H9 (cell line): Measurements from ENCODE around the gene SCNN1G. TPM values are rescaled to one million over a fixed set of nuclear protein-coding genes. Genes with fewer than 3 reads are reported as not detected.

Source experiments
- DNase-seq: peaks from one replicate; pipeline ENCODE4 v3.0.0-alpha.2; 2017
- H2AFZ ChIP-seq: one replicate; pipeline ENCODE4 v1.6.1; 2013; ENCODE audit warnings: mild to moderate bottlenecking, low read length, control low read depth, moderate library complexity
- H2AK5ac ChIP-seq: 2 replicates; pipeline ENCODE4 v1.6.1; 2013; ENCODE audit warnings: low read length, control low read depth, mixed read lengths; ENCODE audit not compliant: insufficient read length
- H2BK120ac ChIP-seq: one replicate; pipeline ENCODE4 v1.6.1; 2013; ENCODE audit warnings: low read depth, mild to moderate bottlenecking, low read length, control low read depth, inconsistent platforms; ENCODE audit not compliant: poor library complexity, severe bottlenecking
- H2BK12ac ChIP-seq: 2 replicates; pipeline ENCODE4 v1.6.1; 2013; ENCODE audit warnings: low read length, control low read depth, mixed read lengths, low read depth; ENCODE audit not compliant: insufficient read length
- H2BK15ac ChIP-seq: 2 replicates; pipeline ENCODE4 v1.6.1; 2013; ENCODE audit warnings: low read depth, low read length, control low read depth
- H2BK20ac ChIP-seq: one replicate; pipeline ENCODE4 v1.6.1; 2013; ENCODE audit warnings: low read depth, mild to moderate bottlenecking, low read length, control low read depth, inconsistent platforms; ENCODE audit not compliant: poor library complexity, severe bottlenecking
- H2BK5ac ChIP-seq: 2 replicates; pipeline ENCODE4 v1.6.1; 2013; ENCODE audit warnings: low read length, control low read depth, mixed read lengths; ENCODE audit not compliant: insufficient read length
- H3K14ac ChIP-seq: 2 replicates; pipeline ENCODE4 v1.6.1; 2013; ENCODE audit warnings: low read length, control low read depth; ENCODE audit not compliant: insufficient read depth
- H3K18ac ChIP-seq: 2 replicates; pipeline ENCODE4 v1.6.1; 2013; ENCODE audit warnings: low read depth, mild to moderate bottlenecking, mixed read lengths, low read length, control low read depth; ENCODE audit not compliant: insufficient read length
- H3K23ac ChIP-seq: 2 replicates; pipeline ENCODE4 v1.6.1; 2013; ENCODE audit warnings: low read length, control low read depth, mixed read lengths, low read depth; ENCODE audit not compliant: insufficient read length
- H3K23me2 ChIP-seq: 2 replicates; pipeline ENCODE4 v1.6.1; 2013; ENCODE audit warnings: low read depth, mild to moderate bottlenecking, mixed read lengths, low read length, control low read depth; ENCODE audit not compliant: insufficient read length, poor library complexity, severe bottlenecking
- H3K27ac ChIP-seq: 2 replicates; pipeline ENCODE4 v1.5.1; 2013; ENCODE audit warnings: low read length, control low read depth, mixed read lengths, low read depth; ENCODE audit not compliant: insufficient read length
- H3K27me3 ChIP-seq: 2 replicates; pipeline ENCODE4 v1.6.1; 2013; ENCODE audit warnings: low read length, control low read depth, inconsistent platforms; ENCODE audit not compliant: insufficient read depth
- H3K4ac ChIP-seq: 2 replicates; pipeline ENCODE4 v1.6.1; 2013; ENCODE audit warnings: low read depth, mild to moderate bottlenecking, control low read depth, inconsistent platforms, low read length, moderate library complexity
- H3K4me1 ChIP-seq: 2 replicates; pipeline ENCODE4 v1.6.1; 2013; ENCODE audit warnings: low read length, control low read depth, inconsistent platforms; ENCODE audit not compliant: insufficient read depth
- H3K4me2 ChIP-seq: 2 replicates; pipeline ENCODE4 v1.6.1; 2013; ENCODE audit warnings: low read length, control low read depth, mixed read lengths; ENCODE audit not compliant: insufficient read length, insufficient read depth
- H3K56ac ChIP-seq: 2 replicates; pipeline ENCODE4 v1.6.1; 2013; ENCODE audit warnings: low read depth, mild to moderate bottlenecking, mixed read lengths, low read length, control low read depth; ENCODE audit not compliant: insufficient read length
- H3K79me1 ChIP-seq: 2 replicates; pipeline ENCODE4 v1.6.1; 2013; ENCODE audit warnings: low read depth, mild to moderate bottlenecking, moderate library complexity, low read length, control low read depth, inconsistent platforms; ENCODE audit not compliant: insufficient read depth, poor library complexity, severe bottlenecking
- H3K79me2 ChIP-seq: 2 replicates; pipeline ENCODE4 v1.6.1; 2013; ENCODE audit warnings: low read length, control low read depth, inconsistent platforms; ENCODE audit not compliant: insufficient read depth
- H3K9ac ChIP-seq: 2 replicates; pipeline ENCODE4 v1.6.1; 2013; ENCODE audit warnings: low read length, control low read depth, mixed read lengths; ENCODE audit not compliant: insufficient read length; ENCODE audit errors: extremely low read depth
- H3K9me3 ChIP-seq: one replicate; pipeline ENCODE4 v1.6.1; 2013; ENCODE audit warnings: low read depth, low read length, inconsistent platforms; ENCODE audit not compliant: control insufficient read depth
- H3T11ph ChIP-seq: one replicate; pipeline ENCODE4 v1.6.1; 2013; ENCODE audit warnings: mild to moderate bottlenecking, low read length, control low read depth, inconsistent platforms
- H4K20me1 ChIP-seq: one replicate; pipeline ENCODE4 v1.6.1; 2013; ENCODE audit not compliant: control insufficient read depth, insufficient read length, insufficient read depth
- H4K5ac ChIP-seq: 2 replicates; pipeline ENCODE4 v1.6.1; 2013; ENCODE audit warnings: low read depth, mild to moderate bottlenecking, mixed read lengths, low read length, control low read depth; ENCODE audit not compliant: insufficient read length
- H4K8ac ChIP-seq: replicated peaks from 2 replicates; pipeline ENCODE4 v1.6.1; 2013; ENCODE audit warnings: low read length, control low read depth, mixed read lengths, low read depth; ENCODE audit not compliant: insufficient read length
- H4K91ac ChIP-seq: 2 replicates; pipeline ENCODE4 v1.6.1; 2013; ENCODE audit warnings: low read depth, mild to moderate bottlenecking, moderate library complexity, mixed read lengths, low read length, control low read depth; ENCODE audit not compliant: insufficient read length
- H3K27ac Mint-ChIP-seq, 3 experiments: 2 replicates in 2 of 3; 3 replicates in 1 of 3; pipeline ENCODE4 v1.8.0; 2020 to 2021; ENCODE audit warnings: mixed read lengths in 3 of 3, mild to moderate bottlenecking in 1 of 3, moderate library complexity in 1 of 3
- H3K27me3 Mint-ChIP-seq: 2 replicates; pipeline ENCODE4 v1.8.0; 2021; ENCODE audit warnings: low read depth, mild to moderate bottlenecking, moderate library complexity, mixed read lengths
- H3K36me3 Mint-ChIP-seq, 3 experiments: 2 replicates in 2 of 3; 3 replicates in 1 of 3; pipeline ENCODE4 v1.8.0; 2020 to 2021; ENCODE audit warnings: low read depth in 3 of 3, mixed read lengths in 3 of 3; ENCODE audit not compliant: insufficient read depth in 1 of 3
- H3K4me1 Mint-ChIP-seq, 2 experiments: 2 replicates each; pipeline ENCODE4 v1.8.0; 2020; ENCODE audit warnings: mixed read lengths in 2 of 2
- H3K4me3 Mint-ChIP-seq, 2 experiments: 2 replicates in 1 of 2; 3 replicates in 1 of 2; pipeline ENCODE4 v1.8.0; 2020 to 2021; ENCODE audit warnings: mild to moderate bottlenecking in 2 of 2, mixed read lengths in 2 of 2, moderate library complexity in 1 of 2
- H3K9me3 Mint-ChIP-seq, 2 experiments: 2 replicates in 1 of 2; 3 replicates in 1 of 2; pipeline ENCODE4 v1.8.0; 2020; ENCODE audit warnings: mild to moderate bottlenecking in 2 of 2, mixed read lengths in 2 of 2, moderate library complexity in 1 of 2
- CTCF ChIP-seq: fragments of 200-600 bp; sonication (generic); conservative IDR thresholded peaks from 3 replicates; pipeline ENCODE4 v1.8.0; 2021; ENCODE audit warnings: antibody characterized with exemption, mild to moderate bottlenecking
- WGBS: extraction: QIAGEN DNeasy Blood & Tissue Kit; methylation state at CpG from one replicate; pipeline ENCODE4 v1.1.7; 2013; ENCODE audit warnings: missing lambda C conversion rate, low lambda C conversion rate, mixed read lengths; ENCODE audit not compliant: insufficient read length; ENCODE audit errors: extremely low coverage; 5-methylcytosine and 5-hydroxymethylcytosine counted together
- total RNA-seq: library from RNA; stranded (reverse); gene quantifications from 2 replicates; pipeline ENCODE4 v1.2.1, GENCODE V29; 2021

Gene SCNN1G
- total RNA-seq, 1 experiment from 2014 or later, result 0.74 TPM

DNA sequence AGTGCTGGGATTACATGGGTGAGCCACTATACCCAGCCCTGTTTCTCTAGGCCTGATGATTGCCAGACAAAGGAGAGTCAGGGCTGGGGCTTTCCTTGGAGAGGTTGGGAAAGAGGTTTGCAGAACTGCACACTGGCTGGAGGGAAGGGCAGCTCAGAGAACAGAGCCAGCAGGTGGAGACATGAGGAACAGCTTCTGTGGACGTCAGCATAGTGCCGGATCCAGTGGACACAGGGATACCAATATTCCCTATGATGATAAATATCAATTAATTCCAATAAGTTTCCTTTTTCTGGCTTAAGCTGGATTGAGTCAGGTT is 76.3 kb downstream of the SCNN1G start:
- no peak overlapping the region; a peak in 1 of 7 replicates for H3K27ac Mint-ChIP-seq
- Histone ChIP-seq H4K5ac (no peak overlapping the region), H3T11ph (no peak overlapping the region), H3K9me3 (no peaks in the 10 kb centered on the region), H3K18ac (no peak overlapping the region), H3K56ac (no peak overlapping the region), H3K79me2 (no peaks in the 10 kb centered on the region), H3K4me2 (no peak overlapping the region), H4K8ac (no peak overlapping the region), H2BK20ac (no peak overlapping the region), H2BK5ac (no peak overlapping the region), H2BK15ac (no peak overlapping the region), H3K27ac (no peak overlapping the region), H3K79me1 (no peaks in the 10 kb centered on the region), H3K27me3 (no peaks in the 10 kb centered on the region), H4K20me1 (no peaks in the 10 kb centered on the region), H2BK120ac (no peak overlapping the region), H3K4me1 (no peaks in the 10 kb centered on the region), H3K9ac (no peak overlapping the region), H2BK12ac (no peak overlapping the region), H2AFZ (no peak overlapping the region), H4K91ac (no peak overlapping the region), H3K23ac (no peak overlapping the region), H3K23me2 (no peaks in the 10 kb centered on the region), H3K4ac (no peak overlapping the region), H2AK5ac (no peak overlapping the region), H3K14ac (no peak overlapping the region)
- no CpG with 5 or more reads among the region's 2 CpGs for WGBS
- H3K4me3 Mint-ChIP-seq, result no peak overlapping the region
- no peaks in the 10 kb centered on the region; a peak in 1 of 5 replicates for H3K9me3 Mint-ChIP-seq
- H3K36me3 Mint-ChIP-seq, result no peaks in the 10 kb centered on the region
- DNase-seq, result no peak
- no peaks in the 10 kb centered on the region for H3K4me1 Mint-ChIP-seq
- H3K27me3 Mint-ChIP-seq, result peaks cover 5% of the 10 kb centered on the region
- TF ChIP-seq CTCF, result no peak

Other genes starting within 250 kb of the SCNN1G start
- gene USP31, start 33.3 kb upstream of the SCNN1G start, total RNA-seq, result 14.5 and 16.1 TPM in 2 replicates
- 0.11 and 0.35 TPM in 2 replicates for gene SCNN1B, start 119.6 kb downstream of the SCNN1G start, total RNA-seq